ENCODE results near the gene ITGB4. TPM values are rescaled to one million over a fixed set of nuclear protein-coding genes. Genes with fewer than 3 reads are reported as not detected.

Gene ITGB4
- total RNA-seq (2021; ENCODE audit: unreplicated experiment) (568 TPM), Bru-seq, nascent RNA (percentile 87 among the genes with signal in this experiment), BruChase-seq, experiment 1, labeled RNA remaining after a 6-hour chase (percentile 94 among the genes with signal in this experiment), BruChase-seq, experiment 2, labeled RNA remaining after a 2-hour chase (percentile 90 among the genes with signal in this experiment)
- 727 and 809 TPM in 2 replicates for polyA plus RNA-seq (2012)
- long read RNA-seq, full-length matches to known transcripts = 18 of 339 reads
- long read RNA-seq, partial matches to known transcripts = 282 of 339 reads
- long read RNA-seq, other reads (novel, unspliced or antisense) = 39 of 339 reads

DNA sequence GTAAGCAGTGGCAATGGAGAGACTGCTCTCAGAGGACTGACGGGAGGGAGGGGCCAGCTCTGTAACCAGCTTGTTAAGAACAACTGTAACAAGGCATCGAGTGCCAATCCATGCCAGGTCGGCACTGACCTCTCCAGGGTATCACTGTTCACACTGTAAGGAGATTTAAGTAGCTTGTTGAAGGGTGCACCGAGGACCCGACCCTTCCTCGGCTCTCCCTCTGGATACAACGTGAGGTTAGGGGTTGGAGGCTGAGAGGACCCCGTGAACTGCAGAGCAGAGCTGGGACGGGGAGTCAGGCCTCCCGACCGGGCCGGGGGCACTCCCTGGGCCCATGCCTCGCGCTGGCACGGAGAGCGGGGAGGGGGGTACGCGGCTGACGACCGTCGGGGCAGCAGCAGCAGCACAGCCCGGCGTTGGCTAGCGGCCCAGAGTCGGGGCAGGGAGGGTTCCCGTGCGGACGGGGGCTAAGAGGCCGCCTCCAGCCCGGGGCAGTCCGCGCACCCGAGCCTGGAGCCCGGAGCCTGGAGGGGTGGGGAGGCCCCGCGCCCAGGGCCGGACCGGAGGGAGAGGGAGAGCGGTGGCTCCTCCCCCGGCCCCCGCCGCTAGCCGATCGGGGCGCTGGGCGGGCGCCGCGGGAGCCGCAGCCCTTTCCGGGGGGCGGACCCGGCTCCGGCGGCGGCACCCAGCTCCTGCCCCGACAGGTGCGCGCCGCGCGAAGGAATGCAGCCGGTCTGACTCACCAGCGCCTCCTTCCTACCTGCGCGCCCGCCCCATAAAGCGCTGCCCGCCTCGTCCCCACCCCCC is at the start of gene ITGB4:
ITGB4 (plus strand) TSS at position 804 of the 807 bp plus-strand sequence. CDS start 3,245 bp downstream, outside the sequence.
- Histone ChIP-seq H3K4me3 (replicated peaks in 1 of 2; ENCODE audit: low read depth in 1 of 2, low read length in 2 of 2) (peak within 1 kb of the TSS; percentile 87 to 95), H3K27ac (ENCODE audit: low read depth, low read length) (peak within 1 kb of the TSS; percentile 94), H3K27me3 (ENCODE audit: insufficient read depth, low read length) (no peaks in the 10 kb centered on the region), H3K9me2 (ENCODE audit: insufficient read depth) (no peaks in the 10 kb centered on the region), H3K4me1 (ENCODE audit: control insufficient read depth in 1 of 2, insufficient read depth in 2 of 2, low read length in 2 of 2) (peaks cover 27 to 43% of the 10 kb centered on the region in 2 experiments), H3K79me2 (ENCODE audit: insufficient read depth, low read length) (peaks cover 44% of the 10 kb centered on the region), H3K9me3 (ENCODE audit: control insufficient read depth in 1 of 2, insufficient read depth in 1 of 2, low read depth in 1 of 2, low read length in 2 of 2) (no peaks in the 10 kb centered on the region), H3K4me2 (ENCODE audit: low read length) (peak within 1 kb of the TSS; percentile 91), H2AFZ (ENCODE audit: low read depth, low read length, poor library complexity, severe bottlenecking) (no peak within 1 kb of the TSS), H4K20me1 (ENCODE audit: insufficient read depth) (no peaks in the 10 kb centered on the region), H3K36me3 (ENCODE audit: control insufficient read depth in 1 of 2, insufficient read depth in 2 of 2, low read length in 2 of 2) (peaks cover 7 to 15% of the 10 kb centered on the region in 2 experiments), H3K9ac (ENCODE audit: low read length) (peak within 1 kb of the TSS; percentile 86)
- intact Hi-C loops (cut with micrococcal nuclease) = loop anchor here (2.0 kb wide), 1 partner anchor 14 kb away; no protein-coding TSS in a partner anchor
- RAD21 ChIA-PET (ENCODE audit: low non-redundant PET in 1 of 2, low total read pairs in 2 of 2, uncharacterized antibody in 2 of 2, unreplicated experiment in 2 of 2) = interaction anchor here (0.9 to 1.7 kb wide), 6 partner anchors 14 to 37 kb away, joined by 3 to 5 read pairs (median 4); no protein-coding TSS in a partner anchor
- no peak for TF ChIP-seq FOSL1 (IDR thresholded peaks at IDR 0.05; ENCODE audit: low read depth)
- TF ChIP-seq POLR2A (IDR thresholded peaks at IDR 0.05; ENCODE audit: borderline replicate concordance, extremely low read depth, insufficient read depth, insufficient read length) = no peak
- TF ChIP-seq RAD21 (IDR thresholded peaks at IDR 0.05; ENCODE audit: low read depth) = no peak; the same call in 1 of the 2 replicates
- TF ChIP-seq POLR2AphosphoS5 (IDR thresholded peaks at IDR 0.05; ENCODE audit: low read depth, low read length) = peak; percentile 81
- TF ChIP-seq, protein P1, sequence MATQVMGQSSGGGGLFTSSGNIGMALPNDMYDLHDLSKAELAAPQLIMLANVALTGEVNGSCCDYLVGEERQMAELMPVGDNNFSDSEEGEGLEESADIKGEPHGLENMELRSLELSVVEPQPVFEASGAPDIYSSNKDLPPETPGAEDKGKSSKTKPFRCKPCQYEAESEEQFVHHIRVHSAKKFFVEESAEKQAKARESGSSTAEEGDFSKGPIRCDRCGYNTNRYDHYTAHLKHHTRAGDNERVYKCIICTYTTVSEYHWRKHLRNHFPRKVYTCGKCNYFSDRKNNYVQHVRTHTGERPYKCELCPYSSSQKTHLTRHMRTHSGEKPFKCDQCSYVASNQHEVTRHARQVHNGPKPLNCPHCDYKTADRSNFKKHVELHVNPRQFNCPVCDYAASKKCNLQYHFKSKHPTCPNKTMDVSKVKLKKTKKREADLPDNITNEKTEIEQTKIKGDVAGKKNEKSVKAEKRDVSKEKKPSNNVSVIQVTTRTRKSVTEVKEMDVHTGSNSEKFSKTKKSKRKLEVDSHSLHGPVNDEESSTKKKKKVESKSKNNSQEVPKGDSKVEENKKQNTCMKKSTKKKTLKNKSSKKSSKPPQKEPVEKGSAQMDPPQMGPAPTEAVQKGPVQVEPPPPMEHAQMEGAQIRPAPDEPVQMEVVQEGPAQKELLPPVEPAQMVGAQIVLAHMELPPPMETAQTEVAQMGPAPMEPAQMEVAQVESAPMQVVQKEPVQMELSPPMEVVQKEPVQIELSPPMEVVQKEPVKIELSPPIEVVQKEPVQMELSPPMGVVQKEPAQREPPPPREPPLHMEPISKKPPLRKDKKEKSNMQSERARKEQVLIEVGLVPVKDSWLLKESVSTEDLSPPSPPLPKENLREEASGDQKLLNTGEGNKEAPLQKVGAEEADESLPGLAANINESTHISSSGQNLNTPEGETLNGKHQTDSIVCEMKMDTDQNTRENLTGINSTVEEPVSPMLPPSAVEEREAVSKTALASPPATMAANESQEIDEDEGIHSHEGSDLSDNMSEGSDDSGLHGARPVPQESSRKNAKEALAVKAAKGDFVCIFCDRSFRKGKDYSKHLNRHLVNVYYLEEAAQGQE (IDR thresholded peaks at IDR 0.05; ENCODE audit: low read depth) = no peak
- TF ChIP-seq YY1 (IDR thresholded peaks at IDR 0.05; ENCODE audit: extremely low read depth, insufficient replicate concordance, low read depth, low read length) = no peak
- no peak for TF ChIP-seq EGR1 (IDR thresholded peaks at IDR 0.05; ENCODE audit: low read depth)
- no peak for TF ChIP-seq TCF7L2 (IDR thresholded peaks at IDR 0.05; ENCODE audit: borderline replicate concordance, extremely low read depth, insufficient read depth, insufficient read length)
- TF ChIP-seq EZH2phosphoT487 (IDR thresholded peaks at IDR 0.05; ENCODE audit: borderline replicate concordance) = no peak
- no peak for TF ChIP-seq ZNF274 (IDR thresholded peaks at IDR 0.05; ENCODE audit: low read depth, low read length)
- 0 out of 2 replicates have a peak, but pooled peaks have one; percentile 10 for TF ChIP-seq ZFX (IDR thresholded peaks at IDR 0.05)
- 0 out of 2 replicates have a peak, but pooled peaks have one; percentile 45 for TF ChIP-seq SIN3A (IDR thresholded peaks at IDR 0.05; ENCODE audit: low read depth)
- TF ChIP-seq SP1 (IDR thresholded peaks at IDR 0.05; ENCODE audit: low read depth) = peak; percentile 65
- TF ChIP-seq, protein P2, sequence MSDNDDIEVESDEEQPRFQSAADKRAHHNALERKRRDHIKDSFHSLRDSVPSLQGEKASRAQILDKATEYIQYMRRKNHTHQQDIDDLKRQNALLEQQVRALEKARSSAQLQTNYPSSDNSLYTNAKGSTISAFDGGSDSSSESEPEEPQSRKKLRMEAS (IDR thresholded peaks at IDR 0.05) = peak; percentile 75; the same call in 1 of the 2 replicates
- POLR2A ChIA-PET = interaction anchor here (0.6 to 3.8 kb wide), 15 partner anchors 9 to 91 kb away, joined by 3 to 45 read pairs (median 5); no protein-coding TSS in a partner anchor
- ATAC-seq (peak; percentile 88), DNase-seq (ENCODE audit: low read depth, low spot score) (peak; percentile 72)
- BruUV-seq (replicated peaks) = TSS peak; percentile 83
- CTCF ChIA-PET = interaction anchor here (0.7 to 2.4 kb wide), 17 partner anchors 10 to 120 kb away, joined by 3 to 26 read pairs (median 5); partner anchors contain the start of gene SMIM5
